ENCODE data around the gene LHX2.
"Not testable (repeated sequence)": the region's sequence is repeated elsewhere in the genome, so short reads cannot be mapped to it uniquely, and the experiment has no call there.

LHX2 gene, protein sequence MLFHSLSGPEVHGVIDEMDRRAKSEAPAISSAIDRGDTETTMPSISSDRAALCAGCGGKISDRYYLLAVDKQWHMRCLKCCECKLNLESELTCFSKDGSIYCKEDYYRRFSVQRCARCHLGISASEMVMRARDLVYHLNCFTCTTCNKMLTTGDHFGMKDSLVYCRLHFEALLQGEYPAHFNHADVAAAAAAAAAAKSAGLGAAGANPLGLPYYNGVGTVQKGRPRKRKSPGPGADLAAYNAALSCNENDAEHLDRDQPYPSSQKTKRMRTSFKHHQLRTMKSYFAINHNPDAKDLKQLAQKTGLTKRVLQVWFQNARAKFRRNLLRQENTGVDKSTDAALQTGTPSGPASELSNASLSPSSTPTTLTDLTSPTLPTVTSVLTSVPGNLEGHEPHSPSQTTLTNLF

DNA sequence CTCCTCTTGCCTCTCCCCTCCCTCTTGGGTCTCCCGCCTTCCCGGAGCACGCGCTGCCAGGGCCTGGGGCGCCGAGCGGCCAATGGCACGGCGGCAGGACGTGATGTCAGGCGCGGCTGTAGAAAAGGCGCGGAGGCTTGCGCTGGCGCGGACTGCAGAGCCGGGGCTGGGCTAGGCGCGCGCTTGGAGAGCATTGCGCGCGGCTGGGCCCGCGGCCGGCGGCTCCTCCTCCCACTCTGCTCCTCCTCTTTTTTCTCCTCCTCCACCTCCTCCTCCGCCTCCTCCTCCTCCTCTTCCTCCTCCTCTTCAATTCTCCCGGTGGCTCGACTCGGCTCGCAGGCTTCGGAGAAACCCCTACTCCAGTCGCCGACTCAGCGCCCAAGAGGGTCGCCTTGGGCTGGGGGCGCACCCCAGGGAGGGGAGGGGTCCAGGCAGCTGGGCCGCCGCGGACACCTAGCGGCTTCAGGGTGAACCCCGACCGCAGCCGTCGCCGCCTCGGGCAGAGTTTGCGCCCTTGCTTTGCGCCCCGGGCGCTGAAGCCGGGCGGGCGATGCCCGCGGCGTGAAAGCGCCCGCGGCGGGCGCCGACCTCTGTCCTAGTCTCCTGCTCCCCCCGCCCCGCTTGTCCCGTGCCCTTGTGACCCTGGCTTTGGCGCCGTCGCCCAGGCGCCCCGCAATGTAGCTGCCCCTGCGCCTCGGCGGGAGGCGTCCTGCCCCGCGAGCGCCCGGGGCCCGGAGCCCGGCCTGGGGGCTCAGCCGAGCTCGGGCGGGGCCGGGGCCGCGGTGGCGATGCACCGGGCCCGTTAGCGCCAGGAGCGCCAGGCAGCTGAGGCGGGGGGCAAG lies at the start of gene LHX2:
Gene LHX2, plus strand, starts transcription at position 309 of the 842 bp plus-strand sequence. CDS start 581 bp downstream, outside the sequence.
- DNase-seq (ENCODE audit: low spot score in 2 of 2) (no peak), ATAC-seq (replicated peaks; ENCODE audit: extremely low read depth, poor library complexity, severe bottlenecking) (no peak)
- Mint-ChIP-seq H3K4me1 (peaks cover 17% of the 10 kb centered on the region), H3K4me3 (no peak within 1 kb of the TSS), H3K27ac (ENCODE audit: low read depth) (no peak within 1 kb of the TSS), H3K9me3 (no peaks in the 10 kb centered on the region), H3K27me3 (peaks cover 82% of the 10 kb centered on the region), H3K36me3 (ENCODE audit: insufficient read depth) (peaks cover 8% of the 10 kb centered on the region)

DNA sequence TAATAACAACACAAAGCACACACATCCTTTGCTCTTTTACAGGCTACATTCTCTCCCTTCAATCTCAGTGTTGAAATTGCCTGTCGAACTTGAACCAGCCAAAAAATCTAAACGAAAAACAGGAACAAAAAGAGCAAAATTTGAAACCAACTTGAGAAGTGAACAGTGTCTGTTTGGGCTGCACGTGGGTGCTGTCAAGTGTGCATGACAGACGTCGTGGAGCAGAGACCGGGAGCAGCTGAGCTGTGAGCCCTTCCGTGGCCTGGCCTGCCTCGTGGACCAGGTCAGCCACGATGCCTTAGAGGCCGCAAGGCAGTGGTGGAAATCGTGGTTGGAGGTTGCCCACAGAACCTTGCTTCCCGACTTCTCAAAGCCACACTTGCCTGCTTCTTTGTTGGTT lies 46.8 kb upstream of the LHX2 start:
- H3K4me1 Mint-ChIP-seq = no peaks in the 10 kb centered on the region
- H3K27ac Mint-ChIP-seq (ENCODE audit: low read depth) = no peak overlapping the region
- H3K4me3 Mint-ChIP-seq = no peak overlapping the region
- ATAC-seq (replicated peaks; ENCODE audit: extremely low read depth, poor library complexity, severe bottlenecking) = no peak
- no peaks in the 10 kb centered on the region for H3K36me3 Mint-ChIP-seq (ENCODE audit: insufficient read depth)
- no peaks in the 10 kb centered on the region for H3K9me3 Mint-ChIP-seq
- DNase-seq (ENCODE audit: low spot score in 2 of 2) = no peak
- H3K27me3 Mint-ChIP-seq = peaks cover 54% of the 10 kb centered on the region

DNA sequence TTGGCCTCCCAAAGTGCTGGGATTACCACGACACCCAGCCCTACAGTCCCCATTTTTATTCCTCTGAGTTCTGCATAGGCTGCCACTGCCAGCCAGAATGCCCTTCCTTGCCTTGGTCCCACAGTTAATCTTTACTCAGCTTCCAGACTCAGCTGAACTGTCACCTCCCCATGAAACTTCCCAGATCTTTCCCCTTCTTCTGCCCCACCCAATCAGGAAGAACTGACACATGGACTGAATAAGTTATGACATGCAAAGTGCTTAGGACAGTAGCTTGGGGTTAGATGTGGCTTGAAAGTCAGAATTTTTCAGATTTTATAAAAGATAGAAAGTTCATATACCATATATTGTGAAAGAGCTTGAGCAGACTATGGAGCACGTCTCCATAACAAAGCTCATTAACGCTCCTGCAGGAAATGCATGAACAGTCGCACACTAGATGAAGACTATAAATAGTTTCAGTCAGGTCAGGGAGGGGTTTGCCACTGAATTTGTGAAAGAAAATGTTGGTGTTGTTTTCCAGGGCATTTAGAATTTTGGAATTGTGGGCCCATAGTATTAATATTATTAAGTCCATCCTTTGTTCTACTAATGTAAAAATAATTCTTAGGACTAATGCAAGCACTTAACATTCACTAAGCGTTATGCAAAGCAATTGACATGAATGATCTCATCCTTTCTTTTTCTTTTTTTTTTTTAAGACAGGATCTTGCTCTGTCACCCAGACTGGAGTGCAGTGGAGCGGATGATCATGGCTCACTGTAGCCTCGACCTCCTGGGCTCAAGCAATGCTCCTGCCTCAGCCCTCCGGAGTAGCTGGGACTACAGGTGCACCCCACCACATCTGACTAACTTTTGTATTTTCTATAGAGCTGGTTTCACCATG lies 45.5 kb upstream of the LHX2 start:
- H3K27me3 Mint-ChIP-seq = peaks cover 41% of the 10 kb centered on the region
- H3K4me1 Mint-ChIP-seq = no peaks in the 10 kb centered on the region
- H3K27ac Mint-ChIP-seq (ENCODE audit: low read depth) = no peak overlapping the region

DNA sequence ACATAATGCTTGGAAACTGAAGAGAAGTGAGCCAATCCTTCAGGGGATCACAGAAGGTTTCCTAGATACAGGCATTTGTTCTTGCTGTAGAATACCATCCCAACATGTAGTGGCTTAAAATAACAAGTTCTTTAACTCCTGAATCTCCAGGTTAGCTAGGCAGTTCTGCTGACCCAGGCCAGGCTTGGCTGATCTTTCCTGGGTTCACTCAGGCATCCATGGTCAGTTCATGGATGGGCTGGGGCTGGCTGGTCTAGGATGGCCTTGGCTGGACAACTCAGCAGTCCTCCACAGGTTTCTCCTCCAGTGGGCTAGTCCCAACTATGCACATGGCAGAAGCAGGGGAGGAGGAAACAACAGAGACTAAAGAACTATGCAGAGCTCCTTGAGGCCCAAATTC lies 44.2 kb upstream of the LHX2 start:
- H3K9me3 Mint-ChIP-seq = no peaks in the 10 kb centered on the region
- H3K4me1 Mint-ChIP-seq = no peaks in the 10 kb centered on the region
- no peaks in the 10 kb centered on the region for H3K36me3 Mint-ChIP-seq (ENCODE audit: insufficient read depth)
- no peak overlapping the region for H3K27ac Mint-ChIP-seq (ENCODE audit: low read depth)
- H3K4me3 Mint-ChIP-seq = no peak overlapping the region
- ATAC-seq (replicated peaks; ENCODE audit: extremely low read depth, poor library complexity, severe bottlenecking) = no peak
- peaks cover 36% of the 10 kb centered on the region for H3K27me3 Mint-ChIP-seq
- no peak for DNase-seq (ENCODE audit: low spot score in 2 of 2)

More for the DNA sequence above, 45.5 kb upstream of the LHX2 start:
- Mint-ChIP-seq H3K36me3 (ENCODE audit: insufficient read depth) (no peaks in the 10 kb centered on the region), H3K9me3 (no peaks in the 10 kb centered on the region), H3K4me3 (no peak overlapping the region)
- DNase-seq (ENCODE audit: low spot score in 2 of 2) (no peak), ATAC-seq (replicated peaks; ENCODE audit: extremely low read depth, poor library complexity, severe bottlenecking) (no peak)

DNA sequence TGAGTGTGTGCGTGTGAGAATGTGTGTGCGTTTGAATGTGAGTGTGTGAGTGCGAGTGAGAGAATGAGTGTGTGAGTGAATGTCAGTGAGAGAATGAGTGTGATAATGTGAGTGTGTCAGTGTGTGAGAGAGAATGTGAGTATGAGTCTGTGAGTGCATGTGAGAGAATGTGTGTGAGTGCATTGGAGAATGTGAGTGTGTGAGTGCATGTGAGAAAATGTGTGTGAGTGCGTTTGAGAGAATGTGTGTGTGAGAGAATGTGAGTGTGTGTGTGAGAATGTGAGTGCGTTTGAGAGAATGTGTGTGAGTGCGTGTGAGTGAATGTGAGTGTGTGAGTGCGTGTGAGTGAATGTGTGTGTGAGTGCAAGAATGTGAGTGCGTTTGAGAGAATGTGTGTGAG lies 39.0 kb upstream of the LHX2 start:
- Mint-ChIP-seq H3K4me1 (no peaks in the 10 kb centered on the region), H3K27me3 (no peaks in the 10 kb centered on the region), H3K4me3 (no peak overlapping the region), H3K27ac (ENCODE audit: low read depth) (no peak overlapping the region), H3K36me3 (ENCODE audit: insufficient read depth) (no peaks in the 10 kb centered on the region), H3K9me3 (no peaks in the 10 kb centered on the region)
- no peak for ATAC-seq (replicated peaks; ENCODE audit: extremely low read depth, poor library complexity, severe bottlenecking)
- no peak for DNase-seq (ENCODE audit: low spot score in 2 of 2)

DNA sequence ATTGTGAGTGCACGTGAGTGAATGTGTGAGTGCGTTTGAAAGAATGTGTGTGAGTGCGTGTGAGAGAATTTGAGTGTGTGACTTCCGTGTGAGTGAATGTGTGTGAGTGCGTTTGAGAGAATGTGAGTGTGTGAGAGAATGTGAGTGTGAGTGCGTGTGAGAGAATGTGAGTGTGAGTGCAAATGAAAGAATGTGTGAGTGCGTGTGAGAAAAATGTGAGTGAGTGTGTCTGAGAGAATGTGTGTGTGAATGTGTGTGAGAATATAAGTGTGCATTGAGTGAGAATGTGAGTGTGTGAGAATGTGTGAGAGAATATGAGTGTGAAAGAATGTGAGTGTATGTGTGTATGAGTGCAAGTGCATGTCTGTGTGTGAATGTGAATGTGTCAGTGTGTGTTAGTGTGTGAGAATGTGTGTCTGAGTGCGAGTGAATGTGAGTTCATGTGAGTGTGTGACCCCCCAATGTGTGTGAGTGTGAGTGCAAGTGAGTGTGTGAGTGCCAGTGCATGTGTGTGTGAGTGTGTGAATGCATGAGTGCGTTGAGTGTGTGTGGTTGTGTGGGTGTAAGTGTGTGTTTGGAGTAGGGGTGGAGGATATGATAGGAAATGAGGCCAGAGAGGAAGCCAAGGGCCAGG lies 37.9 kb upstream of the LHX2 start:
- no peaks in the 10 kb centered on the region for H3K36me3 Mint-ChIP-seq (ENCODE audit: insufficient read depth)
- ATAC-seq (replicated peaks; ENCODE audit: extremely low read depth, poor library complexity, severe bottlenecking) (no peak), DNase-seq (ENCODE audit: low spot score in 2 of 2) (no peak)
- H3K27ac Mint-ChIP-seq (ENCODE audit: low read depth) = no peak overlapping the region
- H3K9me3 Mint-ChIP-seq = no peaks in the 10 kb centered on the region
- no peak overlapping the region for H3K4me3 Mint-ChIP-seq
- H3K4me1 Mint-ChIP-seq = no peaks in the 10 kb centered on the region
- peaks cover 2% of the 10 kb centered on the region for H3K27me3 Mint-ChIP-seq

DNA sequence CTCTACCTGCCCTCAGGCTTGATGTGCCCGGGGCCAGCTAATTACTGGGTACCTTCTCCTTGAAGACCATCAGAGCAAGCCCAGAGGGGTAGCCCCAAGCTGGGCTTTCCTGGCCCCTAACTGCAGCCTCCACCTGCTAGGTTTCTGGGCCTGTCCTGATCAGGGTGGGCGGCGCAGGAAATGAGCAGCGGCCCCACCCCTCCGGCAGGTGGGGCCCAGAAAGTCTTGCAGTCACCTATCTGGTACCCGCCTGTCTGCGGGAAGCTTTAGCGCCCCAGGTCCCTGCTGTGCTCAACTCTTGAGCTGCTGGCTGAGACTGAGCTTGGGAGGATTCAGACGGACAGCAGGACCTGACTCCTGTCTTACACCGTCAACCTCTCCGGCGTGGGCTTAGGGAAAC lies 37.1 kb upstream of the LHX2 start:
- DNase-seq (ENCODE audit: low spot score in 2 of 2) (no peak), ATAC-seq (replicated peaks; ENCODE audit: extremely low read depth, poor library complexity, severe bottlenecking) (no peak)
- no peaks in the 10 kb centered on the region for H3K4me1 Mint-ChIP-seq
- H3K27me3 Mint-ChIP-seq = peaks cover 9% of the 10 kb centered on the region
- no peaks in the 10 kb centered on the region for H3K9me3 Mint-ChIP-seq
- no peak overlapping the region for H3K4me3 Mint-ChIP-seq
- no peaks in the 10 kb centered on the region for H3K36me3 Mint-ChIP-seq (ENCODE audit: insufficient read depth)
- no peak overlapping the region for H3K27ac Mint-ChIP-seq (ENCODE audit: low read depth)

DNA sequence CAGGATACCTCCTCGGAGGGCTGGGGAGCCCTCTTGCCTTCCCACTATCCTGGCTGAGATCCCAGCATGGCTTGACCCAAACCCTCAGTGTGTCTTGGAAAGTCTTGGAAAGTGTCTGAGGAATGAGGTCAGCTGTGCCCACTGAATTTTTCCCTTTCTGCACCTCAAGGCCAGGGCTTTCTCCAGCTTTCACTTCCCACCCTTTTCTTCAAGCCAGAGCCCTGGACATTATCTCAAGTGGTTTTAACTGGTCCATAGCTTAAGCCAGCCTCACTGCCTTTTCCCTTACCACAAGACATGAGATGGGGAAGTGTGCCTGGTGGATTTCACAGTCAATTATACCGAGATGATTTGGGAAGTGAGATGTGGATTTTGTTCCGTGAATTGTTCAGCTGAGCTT lies 35.7 kb upstream of the LHX2 start:
- Mint-ChIP-seq H3K27ac (ENCODE audit: low read depth) (no peak overlapping the region), H3K36me3 (ENCODE audit: insufficient read depth) (no peaks in the 10 kb centered on the region), H3K27me3 (peaks cover 23% of the 10 kb centered on the region), H3K4me1 (no peaks in the 10 kb centered on the region), H3K9me3 (no peaks in the 10 kb centered on the region), H3K4me3 (no peak overlapping the region)
- ATAC-seq (replicated peaks; ENCODE audit: extremely low read depth, poor library complexity, severe bottlenecking) (no peak), DNase-seq (ENCODE audit: low spot score in 2 of 2) (no peak)

DNA sequence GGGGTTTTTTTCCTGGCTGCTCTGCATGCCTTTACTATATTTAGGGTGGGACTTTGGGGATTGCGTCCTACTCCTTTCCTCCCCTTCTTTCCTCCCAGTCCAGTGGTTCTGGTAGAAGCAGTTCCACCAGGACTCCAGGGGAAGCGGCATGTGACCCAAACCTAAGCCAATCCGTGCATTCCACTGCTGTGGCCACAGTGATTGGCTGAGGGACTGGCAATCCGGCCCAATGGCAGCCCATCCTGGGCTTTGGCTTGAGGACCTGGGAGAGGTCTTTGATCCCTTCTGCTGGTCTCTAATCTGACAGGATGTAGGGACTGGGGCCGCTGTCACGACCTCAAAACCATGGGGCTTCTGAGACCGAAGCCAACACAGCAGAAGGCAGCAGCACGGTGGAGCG lies 35.0 kb upstream of the LHX2 start:
- H3K27me3 Mint-ChIP-seq = peaks cover 30% of the 10 kb centered on the region
- DNase-seq (ENCODE audit: low spot score in 2 of 2); H3K4me1 Mint-ChIP-seq; H3K4me3 Mint-ChIP-seq; H3K36me3 Mint-ChIP-seq (ENCODE audit: insufficient read depth); H3K27ac Mint-ChIP-seq (ENCODE audit: low read depth); ATAC-seq (replicated peaks; ENCODE audit: extremely low read depth, poor library complexity, severe bottlenecking); H3K9me3 Mint-ChIP-seq: not testable (repeated sequence)

DNA sequence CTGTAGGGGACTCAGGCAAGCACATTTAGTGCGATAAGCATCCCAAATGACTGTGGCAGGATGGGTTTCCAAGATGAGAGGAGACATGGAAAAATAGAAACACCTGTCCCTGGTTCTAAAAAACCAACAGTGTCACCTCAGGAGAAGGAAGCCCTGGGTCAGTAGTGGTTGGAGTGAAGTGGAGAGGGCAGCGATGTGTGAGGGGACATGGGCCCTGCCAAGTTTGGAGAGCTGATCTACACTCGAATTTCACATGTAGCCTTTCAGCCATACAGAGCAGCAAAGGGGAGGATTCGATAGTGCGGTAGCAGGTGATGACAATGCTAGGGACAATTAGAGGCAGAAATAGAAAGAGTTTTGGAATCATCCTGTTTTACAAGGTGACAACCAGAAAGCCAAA lies 32.6 kb upstream of the LHX2 start:
- H3K27me3 Mint-ChIP-seq = peaks cover 49% of the 10 kb centered on the region
- ATAC-seq (replicated peaks; ENCODE audit: extremely low read depth, poor library complexity, severe bottlenecking) (no peak), DNase-seq (ENCODE audit: low spot score in 2 of 2) (no peak)
- H3K9me3 Mint-ChIP-seq = no peaks in the 10 kb centered on the region
- H3K36me3 Mint-ChIP-seq (ENCODE audit: insufficient read depth) = no peaks in the 10 kb centered on the region
- no peak overlapping the region for H3K4me3 Mint-ChIP-seq
- H3K27ac Mint-ChIP-seq (ENCODE audit: low read depth) = no peak overlapping the region
- no peaks in the 10 kb centered on the region for H3K4me1 Mint-ChIP-seq

DNA sequence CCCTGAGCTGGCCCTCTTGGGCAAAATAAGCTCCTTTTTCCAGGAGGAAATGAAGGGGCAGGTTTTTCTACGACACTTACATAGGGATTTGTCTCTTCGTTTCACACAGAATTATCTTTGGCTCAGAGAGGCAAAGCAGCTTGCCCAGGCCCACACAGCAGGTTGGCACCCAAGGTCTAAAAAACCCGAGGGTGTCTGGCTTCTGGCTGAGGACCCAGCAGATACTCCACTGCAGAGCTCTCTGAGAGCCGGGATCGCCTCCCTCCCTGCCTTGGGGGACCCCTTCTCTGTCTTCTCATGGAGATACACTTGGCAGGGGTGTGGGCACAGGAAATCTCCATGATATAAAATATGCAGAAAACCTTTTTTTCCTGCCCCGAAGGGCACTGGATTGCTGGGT lies 29.0 kb upstream of the LHX2 start:
- Mint-ChIP-seq H3K9me3 (no peaks in the 10 kb centered on the region), H3K4me3 (no peak overlapping the region), H3K27me3 (peaks cover 73% of the 10 kb centered on the region), H3K36me3 (ENCODE audit: insufficient read depth) (no peaks in the 10 kb centered on the region), H3K27ac (ENCODE audit: low read depth) (no peak overlapping the region), H3K4me1 (no peaks in the 10 kb centered on the region)
- DNase-seq (ENCODE audit: low spot score in 2 of 2) = no peak
- ATAC-seq (replicated peaks; ENCODE audit: extremely low read depth, poor library complexity, severe bottlenecking) = no peak

DNA sequence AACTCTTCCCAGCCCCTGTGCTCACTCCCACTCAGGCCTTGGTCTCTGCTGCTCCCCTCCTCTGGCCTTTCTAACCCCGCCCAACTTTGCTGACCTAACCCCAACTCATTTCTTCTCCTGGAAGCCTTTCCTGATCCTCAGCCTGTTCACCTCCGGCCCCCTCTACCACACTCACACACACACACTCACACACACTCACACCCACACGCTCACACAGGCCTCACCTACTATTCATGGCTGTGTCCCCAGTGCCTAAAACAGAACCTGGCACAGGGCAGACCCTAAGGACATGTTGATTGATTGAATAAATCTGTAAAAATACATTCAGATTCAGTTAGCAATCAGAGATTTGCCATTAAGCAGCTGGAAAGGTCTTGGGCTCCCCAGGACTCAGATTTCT lies 28.5 kb upstream of the LHX2 start:
- ATAC-seq (replicated peaks; ENCODE audit: extremely low read depth, poor library complexity, severe bottlenecking) (no peak), DNase-seq (ENCODE audit: low spot score in 2 of 2) (no peak)
- no peaks in the 10 kb centered on the region for H3K36me3 Mint-ChIP-seq (ENCODE audit: insufficient read depth)
- H3K4me1 Mint-ChIP-seq = no peaks in the 10 kb centered on the region
- H3K9me3 Mint-ChIP-seq = no peaks in the 10 kb centered on the region
- no peak overlapping the region for H3K27ac Mint-ChIP-seq (ENCODE audit: low read depth)
- H3K27me3 Mint-ChIP-seq = peaks cover 78% of the 10 kb centered on the region
- no peak overlapping the region for H3K4me3 Mint-ChIP-seq

Data from central memory CD8-positive, alpha-beta T cell (primary cell).